SK-N-MC (cell line): ENCODE results near the gene KLB.

Experiments used
- DNase-seq: peaks from one replicate; pipeline ENCODE4 v3.0.0-alpha.2; 2011; ENCODE audit warnings: low read depth, low spot score
- H3K27ac ChIP-seq: fragments of 200-600 bp; sonication (generic); 2 replicates; pipeline ENCODE4 v1.5.1; 2016; ENCODE audit warnings: mixed run types
- H3K36me3 ChIP-seq: fragments of 200-600 bp; sonication (generic); 2 replicates; pipeline ENCODE4 v1.6.1; 2017; ENCODE audit warnings: antibody characterized with exemption, low read length, mixed read lengths; ENCODE audit not compliant: insufficient read depth
- H3K4me3 ChIP-seq: fragments of 200-600 bp; sonication (generic); 2 replicates; pipeline ENCODE4 v1.5.1; 2016
- H3K9ac ChIP-seq: fragments of 200-600 bp; sonication (generic); 2 replicates; pipeline ENCODE4 v1.8.0; 2017; ENCODE audit warnings: mixed run types, mixed read lengths; ENCODE audit not compliant: insufficient read length
- H3K9me3 ChIP-seq: fragments of 200-600 bp; sonication (generic); 2 replicates; pipeline ENCODE4 v1.6.1; 2017; ENCODE audit warnings: low read depth, mild to moderate bottlenecking, antibody characterized with exemption, low read length, moderate library complexity, mixed read lengths
- EZH2 ChIP-seq: fragments of 200-600 bp; sonication (generic); IDR thresholded peaks from one replicate; pipeline ENCODE4 v1.6.1; 2017; ENCODE audit warnings: antibody characterized with exemption
- FOXP2 ChIP-seq: optimal IDR thresholded peaks from 2 replicates; pipeline ENCODE3; 2011; ENCODE audit warnings: mild to moderate bottlenecking, moderate library complexity; ENCODE audit not compliant: insufficient read depth; ENCODE audit errors: extremely low read length, control extremely low read depth
- POLR2AphosphoS5 ChIP-seq: IDR thresholded peaks from 2 replicates; pipeline ENCODE4 v1.6.1; 2012; ENCODE audit warnings: mild to moderate bottlenecking, low read depth, low read length, borderline replicate concordance

The KLB gene

GRCh38 chr4:39470402-39470801 lies 63.7 kb downstream of the KLB start:
- no peak for DNase-seq
- peaks cover 40% of the 10 kb centered on the region for H3K36me3 ChIP-seq
- no peaks in the 10 kb centered on the region for H3K9me3 ChIP-seq
- peak overlapping the region; percentile 37; the same call in 1 of the 2 replicates for H3K27ac ChIP-seq
- H3K4me3 ChIP-seq = no peak overlapping the region
- no peak for TF ChIP-seq FOXP2
- no peak for TF ChIP-seq POLR2AphosphoS5
- TF ChIP-seq EZH2 = no peak
- no peak overlapping the region for H3K9ac ChIP-seq

- Histone ChIP-seq H3K36me3 (peaks cover 29% of the 10 kb centered on the region), H3K27ac (peak overlapping the region; percentile 60), H3K9ac (no peak overlapping the region), H3K9me3 (no peaks in the 10 kb centered on the region), H3K4me3 (no peak overlapping the region)
- TF ChIP-seq EZH2 = no peak
- no peak for TF ChIP-seq POLR2AphosphoS5
- TF ChIP-seq FOXP2 = no peak
- DNase-seq = no peak
Observed at GRCh38 chr4:39472396-39472795, 65.7 kb downstream of the KLB start.

GRCh38 chr4:39476187-39476895 lies 69.6 kb downstream of the KLB start:
- Histone ChIP-seq H3K4me3 (no peak overlapping the region), H3K9me3 (no peaks in the 10 kb centered on the region), H3K27ac (peak overlapping the region; percentile 46; the same call in 1 of the 2 replicates), H3K9ac (no peak overlapping the region), H3K36me3 (peaks cover 16% of the 10 kb centered on the region)
- no peak for TF ChIP-seq EZH2
- no peak for TF ChIP-seq FOXP2
- TF ChIP-seq POLR2AphosphoS5 = no peak
- DNase-seq = no peak

GRCh38 chr4:39480251-39480650 lies 73.5 kb downstream of the KLB start:
- no peak for DNase-seq
- no peak overlapping the region for H3K9ac ChIP-seq
- no peaks in the 10 kb centered on the region; the same call in 1 of the 2 replicates for H3K36me3 ChIP-seq
- TF ChIP-seq FOXP2 = no peak
- no peak for TF ChIP-seq POLR2AphosphoS5
- no peak for TF ChIP-seq EZH2
- no peaks in the 10 kb centered on the region for H3K9me3 ChIP-seq
- H3K4me3 ChIP-seq = no peak overlapping the region
- no peak overlapping the region for H3K27ac ChIP-seq

GRCh38 chr4:39480902-39481695 lies 74.4 kb downstream of the KLB start:
- Histone ChIP-seq H3K36me3 (no peaks in the 10 kb centered on the region; the same call in 1 of the 2 replicates), H3K9me3 (no peaks in the 10 kb centered on the region), H3K9ac (no peak overlapping the region), H3K27ac (no peak overlapping the region), H3K4me3 (no peak overlapping the region)
- DNase-seq = no peak
- no peak for TF ChIP-seq EZH2
- TF ChIP-seq POLR2AphosphoS5 = no peak
- TF ChIP-seq FOXP2 = no peak

GRCh38 chr4:39484582-39485272 lies 78.0 kb downstream of the KLB start:
- no peak for DNase-seq
- H3K9me3 ChIP-seq = no peaks in the 10 kb centered on the region

GRCh38 chr4:39486221-39486804 lies 79.6 kb downstream of the KLB start:
- Histone ChIP-seq H3K4me3 (no peak overlapping the region), H3K27ac (no peak overlapping the region), H3K9ac (no peak overlapping the region), H3K36me3 (no peaks in the 10 kb centered on the region), H3K9me3 (no peaks in the 10 kb centered on the region)
- no peak for TF ChIP-seq EZH2
- TF ChIP-seq POLR2AphosphoS5 = no peak
- TF ChIP-seq FOXP2 = no peak
- DNase-seq = no peak

More at GRCh38 chr4:39484582-39485272, 78.0 kb downstream of the KLB start:
- Histone ChIP-seq H3K36me3 (no peaks in the 10 kb centered on the region), H3K4me3 (no peak overlapping the region), H3K9ac (no peak overlapping the region), H3K27ac (no peak overlapping the region)
- TF ChIP-seq POLR2AphosphoS5 (no peak), FOXP2 (no peak), EZH2 (no peak)
